Measurements from ENCODE around the gene OSBP2. TPM values are rescaled to one million over a fixed set of nuclear protein-coding genes. Genes with fewer than 3 reads are reported as not detected.

OSBP2 gene
- total and polyA plus RNA-seq, 2 experiments from 2014 or later, result 2.1 to 2.9 TPM

GRCh38 chr22:30860176-30861105 lies 165.8 kb downstream of the OSBP2 start:
- DNase-seq (ENCODE audit: low spot score) (no peak), ATAC-seq (no peak)
- Histone ChIP-seq H4K20me1 (replicated peaks; ENCODE audit: insufficient read depth) (no peaks in the 10 kb centered on the region), H3K36me3 (ENCODE audit: insufficient read depth) (no peaks in the 10 kb centered on the region), H3K27ac (ENCODE audit: low read depth) (no peak overlapping the region), H3K27me3 (ENCODE audit: insufficient read depth) (no peaks in the 10 kb centered on the region), H3K4me3 (no peak overlapping the region), H2AFZ (no peak overlapping the region), H3K79me2 (replicated peaks; ENCODE audit: insufficient read depth) (no peaks in the 10 kb centered on the region), H3F3A (replicated peaks; ENCODE audit: low read depth) (no peaks in the 10 kb centered on the region), H3K4me1 (ENCODE audit: insufficient read depth) (0 out of 2 replicates have a peak, but pooled peaks cover 3% of the 10 kb centered on the region), H3K9me2 (ENCODE audit: insufficient read depth) (no peaks in the 10 kb centered on the region), H3K4me2 (no peak overlapping the region)
- Mint-ChIP-seq H3K27ac (no peak overlapping the region), H3K4me1 (0 out of 3 replicates have a peak, but pooled peaks cover 2% of the 10 kb centered on the region), H3K9me3 (no peaks in the 10 kb centered on the region), H3K4me3 (no peak overlapping the region), H3K27me3 (ENCODE audit: insufficient read depth, low read depth, poor library complexity) (peaks cover 6% of the 10 kb centered on the region), H3K36me3 (ENCODE audit: low read depth) (no peaks in the 10 kb centered on the region)
- no peak for TF ChIP-seq ZNF331 (CRISPR knock-in tag; IDR thresholded peaks at IDR 0.05; ENCODE audit: low read depth)
- TF ChIP-seq, protein P1, sequence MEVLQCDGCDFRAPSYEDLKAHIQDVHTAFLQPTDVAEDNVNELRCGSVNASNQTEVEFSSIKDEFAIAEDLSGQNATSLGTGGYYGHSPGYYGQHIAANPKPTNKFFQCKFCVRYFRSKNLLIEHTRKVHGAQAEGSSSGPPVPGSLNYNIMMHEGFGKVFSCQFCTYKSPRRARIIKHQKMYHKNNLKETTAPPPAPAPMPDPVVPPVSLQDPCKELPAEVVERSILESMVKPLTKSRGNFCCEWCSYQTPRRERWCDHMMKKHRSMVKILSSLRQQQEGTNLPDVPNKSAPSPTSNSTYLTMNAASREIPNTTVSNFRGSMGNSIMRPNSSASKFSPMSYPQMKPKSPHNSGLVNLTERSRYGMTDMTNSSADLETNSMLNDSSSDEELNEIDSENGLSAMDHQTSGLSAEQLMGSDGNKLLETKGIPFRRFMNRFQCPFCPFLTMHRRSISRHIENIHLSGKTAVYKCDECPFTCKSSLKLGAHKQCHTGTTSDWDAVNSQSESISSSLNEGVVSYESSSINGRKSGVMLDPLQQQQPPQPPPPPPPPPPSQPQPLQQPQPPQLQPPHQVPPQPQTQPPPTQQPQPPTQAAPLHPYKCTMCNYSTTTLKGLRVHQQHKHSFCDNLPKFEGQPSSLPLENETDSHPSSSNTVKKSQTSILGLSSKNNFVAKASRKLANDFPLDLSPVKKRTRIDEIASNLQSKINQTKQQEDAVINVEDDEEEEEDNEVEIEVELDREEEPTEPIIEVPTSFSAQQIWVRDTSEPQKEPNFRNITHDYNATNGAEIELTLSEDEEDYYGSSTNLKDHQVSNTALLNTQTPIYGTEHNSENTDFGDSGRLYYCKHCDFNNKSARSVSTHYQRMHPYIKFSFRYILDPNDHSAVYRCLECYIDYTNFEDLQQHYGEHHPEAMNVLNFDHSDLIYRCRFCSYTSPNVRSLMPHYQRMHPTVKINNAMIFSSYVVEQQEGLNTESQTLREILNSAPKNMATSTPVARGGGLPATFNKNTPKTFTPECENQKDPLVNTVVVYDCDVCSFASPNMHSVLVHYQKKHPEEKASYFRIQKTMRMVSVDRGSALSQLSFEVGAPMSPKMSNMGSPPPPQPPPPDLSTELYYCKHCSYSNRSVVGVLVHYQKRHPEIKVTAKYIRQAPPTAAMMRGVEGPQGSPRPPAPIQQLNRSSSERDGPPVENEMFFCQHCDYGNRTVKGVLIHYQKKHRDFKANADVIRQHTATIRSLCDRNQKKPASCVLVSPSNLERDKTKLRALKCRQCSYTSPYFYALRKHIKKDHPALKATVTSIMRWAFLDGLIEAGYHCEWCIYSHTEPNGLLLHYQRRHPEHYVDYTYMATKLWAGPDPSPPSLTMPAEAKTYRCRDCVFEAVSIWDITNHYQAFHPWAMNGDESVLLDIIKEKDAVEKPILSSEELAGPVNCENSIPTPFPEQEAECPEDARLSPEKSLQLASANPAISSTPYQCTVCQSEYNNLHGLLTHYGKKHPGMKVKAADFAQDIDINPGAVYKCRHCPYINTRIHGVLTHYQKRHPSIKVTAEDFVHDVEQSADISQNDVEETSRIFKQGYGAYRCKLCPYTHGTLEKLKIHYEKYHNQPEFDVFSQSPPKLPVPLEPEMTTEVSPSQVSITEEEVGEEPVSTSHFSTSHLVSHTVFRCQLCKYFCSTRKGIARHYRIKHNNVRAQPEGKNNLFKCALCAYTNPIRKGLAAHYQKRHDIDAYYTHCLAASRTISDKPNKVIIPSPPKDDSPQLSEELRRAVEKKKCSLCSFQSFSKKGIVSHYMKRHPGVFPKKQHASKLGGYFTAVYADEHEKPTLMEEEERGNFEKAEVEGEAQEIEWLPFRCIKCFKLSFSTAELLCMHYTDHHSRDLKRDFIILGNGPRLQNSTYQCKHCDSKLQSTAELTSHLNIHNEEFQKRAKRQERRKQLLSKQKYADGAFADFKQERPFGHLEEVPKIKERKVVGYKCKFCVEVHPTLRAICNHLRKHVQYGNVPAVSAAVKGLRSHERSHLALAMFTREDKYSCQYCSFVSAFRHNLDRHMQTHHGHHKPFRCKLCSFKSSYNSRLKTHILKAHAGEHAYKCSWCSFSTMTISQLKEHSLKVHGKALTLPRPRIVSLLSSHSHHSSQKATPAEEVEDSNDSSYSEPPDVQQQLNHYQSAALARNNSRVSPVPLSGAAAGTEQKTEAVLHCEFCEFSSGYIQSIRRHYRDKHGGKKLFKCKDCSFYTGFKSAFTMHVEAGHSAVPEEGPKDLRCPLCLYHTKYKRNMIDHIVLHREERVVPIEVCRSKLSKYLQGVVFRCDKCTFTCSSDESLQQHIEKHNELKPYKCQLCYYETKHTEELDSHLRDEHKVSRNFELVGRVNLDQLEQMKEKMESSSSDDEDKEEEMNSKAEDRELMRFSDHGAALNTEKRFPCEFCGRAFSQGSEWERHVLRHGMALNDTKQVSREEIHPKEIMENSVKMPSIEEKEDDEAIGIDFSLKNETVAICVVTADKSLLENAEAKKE (CRISPR knock-in tag; IDR thresholded peaks at IDR 0.05), result no peak
- TF ChIP-seq CREB1 (CRISPR knock-in tag; IDR thresholded peaks at IDR 0.05; ENCODE audit: low read depth), result no peak
- TF ChIP-seq EZH2 (IDR thresholded peaks at IDR 0.05; ENCODE audit: low read depth, unreplicated experiment), result no peak
- TF ChIP-seq, protein P2, sequence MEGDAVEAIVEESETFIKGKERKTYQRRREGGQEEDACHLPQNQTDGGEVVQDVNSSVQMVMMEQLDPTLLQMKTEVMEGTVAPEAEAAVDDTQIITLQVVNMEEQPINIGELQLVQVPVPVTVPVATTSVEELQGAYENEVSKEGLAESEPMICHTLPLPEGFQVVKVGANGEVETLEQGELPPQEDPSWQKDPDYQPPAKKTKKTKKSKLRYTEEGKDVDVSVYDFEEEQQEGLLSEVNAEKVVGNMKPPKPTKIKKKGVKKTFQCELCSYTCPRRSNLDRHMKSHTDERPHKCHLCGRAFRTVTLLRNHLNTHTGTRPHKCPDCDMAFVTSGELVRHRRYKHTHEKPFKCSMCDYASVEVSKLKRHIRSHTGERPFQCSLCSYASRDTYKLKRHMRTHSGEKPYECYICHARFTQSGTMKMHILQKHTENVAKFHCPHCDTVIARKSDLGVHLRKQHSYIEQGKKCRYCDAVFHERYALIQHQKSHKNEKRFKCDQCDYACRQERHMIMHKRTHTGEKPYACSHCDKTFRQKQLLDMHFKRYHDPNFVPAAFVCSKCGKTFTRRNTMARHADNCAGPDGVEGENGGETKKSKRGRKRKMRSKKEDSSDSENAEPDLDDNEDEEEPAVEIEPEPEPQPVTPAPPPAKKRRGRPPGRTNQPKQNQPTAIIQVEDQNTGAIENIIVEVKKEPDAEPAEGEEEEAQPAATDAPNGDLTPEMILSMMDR (conservative IDR thresholded peaks at IDR 0.05; ENCODE audit: low read depth in 2 of 2), result no peak
- TF ChIP-seq STAT1 (IDR thresholded peaks at IDR 0.05; ENCODE audit: unreplicated experiment), result no peak
- TF ChIP-seq JUNB (IDR thresholded peaks at IDR 0.05; ENCODE audit: unreplicated experiment), result no peak
- no peak for TF ChIP-seq NANOG (IDR thresholded peaks at IDR 0.05; ENCODE audit: borderline replicate concordance)
- no peak for TF ChIP-seq ZNF114 (CRISPR knock-in tag; IDR thresholded peaks at IDR 0.05)
- TF ChIP-seq, protein P3, sequence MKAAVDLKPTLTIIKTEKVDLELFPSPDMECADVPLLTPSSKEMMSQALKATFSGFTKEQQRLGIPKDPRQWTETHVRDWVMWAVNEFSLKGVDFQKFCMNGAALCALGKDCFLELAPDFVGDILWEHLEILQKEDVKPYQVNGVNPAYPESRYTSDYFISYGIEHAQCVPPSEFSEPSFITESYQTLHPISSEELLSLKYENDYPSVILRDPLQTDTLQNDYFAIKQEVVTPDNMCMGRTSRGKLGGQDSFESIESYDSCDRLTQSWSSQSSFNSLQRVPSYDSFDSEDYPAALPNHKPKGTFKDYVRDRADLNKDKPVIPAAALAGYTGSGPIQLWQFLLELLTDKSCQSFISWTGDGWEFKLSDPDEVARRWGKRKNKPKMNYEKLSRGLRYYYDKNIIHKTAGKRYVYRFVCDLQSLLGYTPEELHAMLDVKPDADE (IDR thresholded peaks at IDR 0.05), result no peak
- TF ChIP-seq EZH2phosphoT487 (IDR thresholded peaks at IDR 0.05; ENCODE audit: unreplicated experiment), result no peak
- no peak for TF ChIP-seq POLR2AphosphoS5 (IDR thresholded peaks at IDR 0.05; ENCODE audit: low read depth)
- TF ChIP-seq REST (IDR thresholded peaks at IDR 0.05; ENCODE audit: unreplicated experiment), result no peak
